Stimulated activated CD8-positive, alpha-beta memory T cell treated with anti-CD3 and anti-CD28 coated beads, Interleukin-7, amount 100 ng/mL, for 48 hours (primary cell): Measurements from ENCODE around the gene NDE1.
"Not testable (repeated sequence)": the region's sequence is repeated elsewhere in the genome, so short reads cannot be mapped to it uniquely, and the experiment has no call there.

Experiments
- DNase-seq, 2 donors: peaks; one replicate each; pipeline ENCODE4 v3.0.0-alpha.2; 2020; ENCODE audit warnings: low read depth in 1 of 2; ENCODE audit errors: extremely low read depth in 1 of 2

The NDE1 gene

DNA sequence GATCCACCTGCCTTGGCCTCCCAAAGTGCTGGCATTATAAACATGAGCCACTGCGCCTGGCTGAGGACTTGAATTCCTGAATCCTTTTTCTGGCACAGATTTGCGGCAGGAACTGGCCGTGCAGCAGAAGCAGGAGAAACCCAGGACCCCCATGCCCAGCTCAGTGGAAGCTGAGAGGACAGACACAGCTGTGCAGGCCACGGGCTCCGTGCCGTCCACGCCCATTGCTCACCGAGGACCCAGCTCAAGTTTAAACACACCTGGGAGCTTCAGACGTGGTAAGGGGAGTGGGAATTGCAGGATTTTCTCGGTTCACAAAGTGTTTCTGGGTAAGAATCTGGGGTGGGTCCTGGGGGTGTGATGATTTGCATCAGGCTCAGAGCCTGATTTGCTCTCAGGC, 41.0 kb downstream of the NDE1 start:
- no peak for DNase-seq

DNA sequence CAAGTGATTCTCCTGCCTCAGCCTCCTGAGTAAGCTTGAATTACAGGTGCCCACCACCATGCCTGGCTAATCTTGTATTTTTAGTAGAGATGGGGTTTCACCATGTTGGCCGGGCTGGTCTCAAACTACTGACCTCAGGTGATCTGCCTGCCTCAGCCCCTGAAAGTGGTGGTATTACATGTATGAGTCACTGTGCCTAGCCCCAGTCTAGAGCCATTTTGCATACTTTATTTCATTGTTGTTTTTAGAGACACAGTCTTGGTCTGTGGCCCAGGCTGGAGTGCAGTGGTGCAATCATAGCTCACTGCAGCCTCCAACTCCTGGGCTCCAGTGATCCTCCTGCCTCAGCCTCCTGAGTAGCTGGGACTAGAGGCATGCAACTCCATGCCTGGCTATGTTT, 42.5 kb downstream of the NDE1 start:
- DNase-seq: not testable (repeated sequence)

DNA sequence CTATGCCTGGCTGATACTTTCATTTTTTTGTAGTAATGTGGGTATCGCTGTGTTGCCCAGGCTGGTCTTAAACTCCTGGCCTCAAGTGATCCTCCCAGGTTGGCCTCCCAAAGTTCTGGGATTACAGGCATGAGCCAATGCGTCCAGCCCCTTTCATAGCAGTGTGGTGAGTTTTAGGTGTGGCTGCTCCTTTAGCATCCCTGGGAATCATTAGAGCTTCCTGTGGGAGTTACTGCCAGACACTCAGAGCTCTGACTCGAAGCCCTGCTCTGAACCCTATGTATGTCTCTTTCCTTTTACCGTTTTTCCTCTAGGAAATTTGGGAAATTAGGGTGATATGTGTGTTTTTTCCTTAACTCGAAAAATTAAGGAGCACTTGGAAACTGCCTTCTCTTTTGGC, 44.5 kb downstream of the NDE1 start:
- DNase-seq: no peak

DNA sequence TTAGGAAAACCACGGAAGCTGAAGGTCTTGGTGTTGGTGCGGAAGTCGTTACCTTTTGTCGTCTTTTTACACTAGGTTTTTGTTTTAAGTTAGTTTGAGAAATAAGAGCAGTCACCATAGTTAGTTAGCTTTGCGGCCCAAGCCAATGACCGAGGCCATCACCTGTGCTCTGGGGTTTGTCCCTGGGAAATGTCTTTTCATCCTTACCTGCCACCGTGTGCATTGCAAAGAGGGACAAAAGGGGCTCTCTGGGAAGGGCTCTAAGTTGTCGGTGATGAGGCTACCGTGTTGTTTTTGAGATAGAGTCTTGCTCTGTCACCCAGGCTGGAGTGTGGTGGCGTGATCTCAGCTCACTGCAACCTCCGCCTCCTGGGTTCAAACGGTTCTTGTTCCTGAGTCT, 49.8 kb downstream of the NDE1 start:
- DNase-seq: no peak

DNA sequence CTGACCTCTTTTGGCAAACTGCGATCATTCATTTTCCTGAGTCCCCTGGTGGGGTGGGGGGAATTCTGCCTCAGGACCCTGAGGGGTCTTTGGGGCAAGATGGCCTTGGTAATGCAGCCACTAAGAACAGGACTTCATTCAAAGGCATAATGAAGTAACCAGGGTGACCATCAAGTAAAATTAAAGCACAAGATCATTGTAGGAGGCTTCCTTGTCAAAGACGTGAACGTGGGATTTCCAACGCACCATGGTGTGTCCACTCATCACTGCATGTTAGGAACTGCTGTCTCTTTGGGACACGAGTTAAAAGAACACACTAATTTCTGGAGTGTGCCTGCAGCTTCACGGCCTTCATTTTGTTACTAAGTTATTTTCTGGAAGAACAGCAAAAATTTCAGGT, 51.3 kb downstream of the NDE1 start:
- no peak for DNase-seq

DNA sequence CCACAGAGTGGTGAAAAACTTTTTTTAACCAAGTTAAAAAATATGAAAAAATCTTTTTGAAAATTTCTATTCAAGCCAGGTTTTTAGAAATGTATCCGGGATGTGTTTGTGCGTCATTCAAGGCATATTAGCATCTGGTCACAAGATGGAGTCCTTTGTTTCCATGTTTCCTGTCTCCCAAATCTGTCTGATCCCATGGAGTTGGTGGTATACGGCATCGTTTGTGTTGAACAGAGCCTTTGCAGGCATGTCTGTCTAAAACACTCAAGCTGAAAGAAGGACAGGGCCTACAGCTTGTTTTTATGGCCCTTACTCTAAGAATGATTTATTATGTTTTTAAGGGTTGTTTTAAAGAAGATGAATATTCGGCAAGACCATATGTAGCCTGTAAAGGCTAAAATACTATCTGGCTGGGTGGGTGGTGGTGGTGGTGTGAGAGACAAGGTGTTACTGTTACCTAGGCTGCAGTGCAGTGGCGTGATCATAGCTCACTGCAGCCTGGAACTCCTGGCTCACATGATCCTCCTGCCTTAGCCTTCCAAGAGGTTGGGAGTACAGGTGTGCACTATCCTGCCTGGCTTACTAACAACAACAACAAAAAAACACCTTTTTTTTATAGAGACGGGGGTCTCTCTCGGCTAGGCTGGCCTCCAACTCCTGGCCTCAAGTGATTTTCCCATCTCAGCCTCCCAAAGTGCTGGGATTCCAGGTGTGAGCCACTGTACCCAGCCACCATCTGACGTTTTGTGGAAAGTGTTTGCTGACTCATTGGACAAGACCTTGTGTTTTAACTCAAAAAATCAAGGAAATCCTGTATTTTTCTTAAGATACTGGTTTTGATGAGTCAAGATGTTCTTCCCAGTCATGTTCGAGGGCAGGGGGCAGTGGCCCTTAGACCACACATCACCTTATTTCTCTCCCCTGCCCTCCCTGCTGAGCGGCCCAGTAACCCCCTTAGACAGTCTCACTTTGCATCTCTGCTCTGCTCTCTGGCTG, 52.2 kb downstream of the NDE1 start:
- DNase-seq: no peak

DNA sequence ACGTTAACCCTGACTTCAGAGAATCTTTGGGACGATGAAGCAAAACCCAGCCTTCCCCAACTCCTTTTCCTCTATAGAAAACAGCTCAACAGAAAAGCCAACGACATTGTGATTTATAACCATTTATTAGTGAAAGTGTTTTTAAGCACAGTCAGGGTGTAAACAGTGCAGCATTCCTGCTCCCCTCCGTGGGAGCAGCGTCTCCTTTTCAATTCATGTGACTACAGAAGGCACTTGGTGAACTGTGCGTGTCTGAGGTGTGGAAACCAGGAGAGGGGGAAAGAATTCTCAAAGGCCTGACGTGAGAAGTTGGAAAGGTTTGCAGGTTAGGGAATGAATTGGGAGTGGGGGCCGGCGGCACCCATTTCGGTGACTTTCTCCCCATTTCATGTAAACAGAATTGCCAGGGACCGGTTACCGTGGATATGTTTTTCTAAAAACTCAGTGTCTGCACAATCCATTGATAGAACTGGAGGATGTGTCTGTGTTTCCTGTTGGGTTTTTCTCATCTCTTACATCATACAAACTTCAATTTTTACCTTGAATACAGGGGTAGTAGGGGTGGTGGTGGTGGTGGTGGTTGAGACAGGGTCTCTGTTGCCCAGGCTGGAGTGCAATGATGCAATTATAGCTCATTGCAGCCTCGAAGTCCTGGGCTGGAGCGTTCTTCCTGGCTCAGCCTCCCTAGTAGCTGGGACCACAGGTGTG, 53.1 kb downstream of the NDE1 start:
- no peak for DNase-seq

DNA sequence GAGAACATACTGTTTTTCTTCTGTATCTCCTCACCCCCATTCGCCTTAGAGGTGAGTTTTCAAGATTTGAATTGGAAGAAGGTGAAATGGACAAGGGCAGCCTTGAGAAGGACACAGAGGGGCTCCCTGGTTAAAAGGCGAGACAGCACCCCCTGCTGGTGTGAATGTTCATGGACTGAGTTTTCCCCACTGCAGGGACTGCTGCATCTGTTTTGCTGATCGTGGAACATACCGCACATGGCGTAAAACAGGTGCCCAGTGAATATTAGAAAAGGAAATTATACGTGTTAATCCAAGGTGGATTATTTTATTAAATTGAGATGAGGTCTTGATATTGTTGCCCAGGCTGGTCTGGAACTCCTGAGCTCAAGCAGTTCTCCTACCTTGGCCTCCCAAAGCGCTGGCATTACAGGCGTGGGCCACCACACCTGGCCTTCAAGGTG, 54.5 kb downstream of the NDE1 start:
- DNase-seq: peak; percentile 28 to 49

DNA sequence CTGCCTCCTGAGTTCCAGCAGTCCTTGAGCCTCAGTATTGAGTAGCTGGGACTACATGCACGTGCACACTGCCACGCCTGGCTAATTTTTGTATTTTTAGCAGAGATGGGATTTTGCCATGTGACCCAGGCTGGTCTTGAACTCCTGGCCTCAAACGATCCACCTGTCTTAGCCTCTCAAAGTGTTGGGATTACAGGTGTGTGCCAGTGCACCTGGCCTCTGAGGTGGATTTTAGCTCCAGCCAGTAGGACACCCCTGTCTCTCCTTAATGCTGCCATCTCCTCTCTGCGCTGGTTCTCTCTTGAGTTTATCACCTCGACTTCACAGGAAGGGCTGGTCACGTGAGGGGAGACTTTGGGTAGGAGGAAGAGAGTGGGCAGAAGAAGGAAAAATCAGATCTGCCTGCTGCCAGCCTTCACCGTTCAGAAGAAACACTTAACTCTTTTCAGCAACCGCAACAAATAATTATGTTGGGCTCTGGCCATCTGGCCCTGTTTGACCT, 55.1 kb downstream of the NDE1 start:
- DNase-seq: no peak

DNA sequence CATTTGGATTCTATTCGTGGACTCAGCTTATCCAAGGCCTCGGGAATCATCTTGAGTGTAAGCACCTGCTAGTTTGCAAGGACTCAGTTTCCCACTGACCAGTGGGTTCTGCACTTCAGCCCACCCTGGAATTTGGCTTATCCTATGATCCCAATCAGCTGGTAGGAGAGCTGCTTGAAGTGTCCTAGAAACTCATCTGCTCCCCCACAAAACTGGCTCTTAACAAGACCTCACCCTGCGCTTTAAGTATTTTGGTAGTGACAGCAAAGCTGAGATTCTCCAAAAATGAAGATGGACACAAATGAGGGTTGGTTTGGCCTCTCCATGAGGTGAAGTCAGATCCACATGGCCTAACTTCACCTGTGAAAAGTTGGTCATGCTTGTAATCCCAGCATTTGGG, 57.3 kb downstream of the NDE1 start:
- DNase-seq: no peak

DNA sequence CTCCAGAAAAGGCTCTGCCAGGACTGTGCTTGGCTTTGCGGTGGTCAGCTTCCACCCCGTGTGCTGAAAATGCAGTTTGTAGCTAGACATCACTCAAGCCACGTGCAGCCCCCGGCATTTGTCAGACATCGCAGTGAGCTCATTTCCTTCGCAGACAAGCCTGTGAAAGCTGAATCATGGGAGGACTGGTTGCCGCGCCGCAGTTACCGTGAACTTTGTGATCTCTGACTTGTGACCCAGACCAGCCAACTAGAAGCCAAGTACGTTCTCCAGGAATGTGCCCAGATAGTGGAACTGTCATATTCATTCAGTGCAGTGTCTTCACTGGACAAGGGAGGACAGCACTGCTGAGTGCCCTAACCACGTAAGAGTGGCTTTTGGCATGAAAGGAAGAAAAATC, 58.1 kb downstream of the NDE1 start:
- DNase-seq: no peak

DNA sequence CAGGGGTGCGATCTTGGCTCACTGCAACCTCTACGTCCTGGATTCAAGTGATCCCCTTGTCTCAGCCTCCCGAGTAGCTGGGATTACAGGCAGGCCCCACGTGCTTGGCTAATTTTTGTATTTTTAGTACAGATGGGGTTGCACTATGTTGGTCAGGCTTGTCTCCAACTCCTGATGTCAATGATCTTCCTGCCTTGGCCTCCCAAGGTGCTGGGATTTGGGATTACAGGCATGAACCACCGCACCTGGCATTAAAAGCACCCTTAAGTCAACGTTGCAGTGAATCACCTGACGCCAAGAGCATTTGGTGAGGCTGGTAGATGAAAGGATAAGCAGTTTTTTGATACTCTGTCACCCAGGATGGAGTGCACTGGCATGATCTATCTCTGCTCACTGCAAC, 59.0 kb downstream of the NDE1 start:
- no peak for DNase-seq

DNA sequence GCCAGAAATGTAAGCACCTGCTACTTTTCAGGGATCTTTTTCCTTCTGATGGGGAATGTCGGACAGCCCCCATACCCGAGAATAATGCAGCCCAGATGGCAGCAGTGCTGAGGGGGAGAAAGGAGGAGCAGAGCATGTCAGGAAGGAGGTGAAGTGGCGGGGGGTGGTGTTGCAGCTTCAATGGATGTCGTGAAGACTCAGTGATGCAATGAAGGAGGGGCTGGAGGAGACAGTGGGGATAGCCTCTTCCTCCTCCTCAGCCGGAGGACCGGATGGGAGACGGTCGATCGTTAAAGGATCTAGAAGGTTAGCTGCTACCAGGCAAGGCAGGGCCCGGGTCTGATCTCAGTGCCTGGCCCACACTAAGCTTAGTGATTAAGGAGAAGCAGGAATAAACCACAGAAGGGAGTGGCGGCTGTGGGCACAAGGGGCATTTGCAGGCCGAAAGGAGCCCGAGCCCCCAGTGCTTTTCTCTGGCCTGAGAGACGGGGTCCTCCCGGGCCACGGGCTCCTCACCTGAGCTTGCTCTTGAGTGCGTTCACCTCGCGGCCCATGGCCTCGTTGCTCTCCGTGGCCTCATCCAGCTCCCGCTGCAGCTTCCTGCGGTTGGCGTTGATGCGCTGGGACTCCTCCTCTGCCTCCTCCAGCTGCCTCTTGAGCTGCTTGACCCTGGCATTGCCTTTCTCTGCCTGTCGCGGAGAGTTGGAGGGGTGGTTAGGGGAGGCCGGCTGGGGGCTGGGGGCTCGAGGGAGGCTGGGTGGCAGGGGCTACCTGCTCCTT, 64.5 kb downstream of the NDE1 start:
- no peak for DNase-seq

DNA sequence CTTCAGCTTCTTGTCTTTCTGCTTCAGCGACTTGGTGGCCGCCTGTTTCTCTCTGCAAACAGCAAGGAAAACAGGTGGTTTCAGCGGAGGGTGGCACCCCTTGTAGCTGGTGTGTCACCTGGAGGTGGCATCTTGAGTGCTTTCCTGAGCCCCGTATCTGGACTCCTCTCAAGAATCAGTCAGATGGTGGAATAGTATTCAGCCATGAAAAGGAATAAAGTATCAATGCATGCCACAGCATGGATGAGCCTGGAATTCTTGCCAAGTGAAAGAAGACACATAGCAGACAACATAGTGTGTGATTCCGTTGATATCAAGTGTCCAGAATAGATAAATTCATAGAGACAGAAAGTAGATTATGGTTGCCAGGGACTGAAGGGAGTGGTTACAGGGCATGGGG, 65.2 kb downstream of the NDE1 start:
- DNase-seq: no peak

DNA sequence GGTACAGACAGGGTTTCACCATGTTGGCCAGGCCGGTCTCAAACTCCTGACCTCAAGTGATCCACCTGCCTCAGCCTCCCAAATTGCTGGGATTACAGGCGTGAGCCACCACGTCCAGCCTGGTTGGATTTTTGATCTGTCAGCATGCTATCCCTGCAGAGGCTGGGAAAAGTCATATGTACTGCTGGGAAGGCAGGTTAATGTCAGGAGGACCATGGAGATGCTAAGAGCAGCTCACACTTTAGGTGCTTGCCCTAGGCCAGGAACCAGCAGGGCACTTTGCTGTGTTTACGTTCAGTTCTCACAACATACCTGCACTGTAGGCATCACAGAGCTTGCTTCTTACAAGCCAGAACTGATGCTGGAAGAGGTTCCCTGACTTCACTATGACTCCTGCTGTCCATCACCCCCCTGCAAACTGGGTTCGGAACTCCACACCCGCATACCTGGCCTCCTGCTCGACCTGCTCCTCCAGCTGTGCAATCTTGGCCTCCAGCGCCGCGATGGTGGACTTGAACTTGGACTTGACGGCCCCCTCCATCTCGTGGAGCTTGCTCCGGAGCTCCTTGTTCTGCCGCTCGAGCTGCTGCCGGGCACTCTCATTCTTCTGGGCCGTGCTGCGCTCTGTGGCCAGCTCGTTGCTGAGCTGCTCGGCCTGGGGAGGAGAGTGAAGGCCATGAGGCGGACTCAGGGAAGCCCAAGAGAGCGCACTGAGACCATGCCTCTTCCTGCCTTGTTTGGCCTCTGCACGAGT, 66.8 kb downstream of the NDE1 start:
- DNase-seq: no peak

DNA sequence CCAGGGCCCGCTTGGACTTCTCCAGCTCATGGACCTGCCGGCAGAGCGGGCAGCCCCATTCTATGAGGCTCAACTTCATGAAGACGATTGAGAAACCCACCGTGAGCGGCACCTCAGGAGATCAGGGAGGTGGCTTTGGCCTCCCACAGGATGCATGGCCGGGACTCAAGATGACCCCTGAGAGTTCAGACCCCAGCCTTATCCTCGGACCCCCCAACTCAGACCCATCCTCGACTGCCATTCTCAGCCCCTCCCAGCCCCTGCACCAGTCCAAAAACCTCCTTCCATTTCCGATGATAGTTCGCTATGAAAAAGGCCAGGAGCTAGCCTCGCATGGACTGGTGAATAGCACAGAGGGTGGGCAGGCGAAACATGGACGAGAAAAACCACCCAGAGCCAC, 71.0 kb downstream of the NDE1 start:
- DNase-seq: no peak

DNA sequence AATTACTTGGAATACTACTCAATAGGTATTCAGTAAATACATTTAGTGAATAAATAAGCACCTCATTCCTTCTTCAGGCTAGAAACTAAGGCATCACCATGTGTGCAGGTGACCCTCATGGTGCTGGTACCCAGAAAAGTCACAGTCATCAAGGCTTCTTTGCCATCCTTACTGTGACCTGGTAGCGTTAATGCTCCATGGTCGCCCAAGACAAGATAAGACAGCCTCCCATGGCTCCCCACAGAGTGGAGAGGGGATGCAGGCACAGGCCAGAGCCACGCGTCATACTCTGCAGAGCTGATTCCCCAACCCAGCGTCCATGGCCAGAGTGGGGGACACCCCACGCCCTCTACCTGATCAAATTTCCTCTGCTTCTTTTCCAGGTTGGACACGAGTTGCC, 73.8 kb downstream of the NDE1 start:
- DNase-seq: no peak

DNA sequence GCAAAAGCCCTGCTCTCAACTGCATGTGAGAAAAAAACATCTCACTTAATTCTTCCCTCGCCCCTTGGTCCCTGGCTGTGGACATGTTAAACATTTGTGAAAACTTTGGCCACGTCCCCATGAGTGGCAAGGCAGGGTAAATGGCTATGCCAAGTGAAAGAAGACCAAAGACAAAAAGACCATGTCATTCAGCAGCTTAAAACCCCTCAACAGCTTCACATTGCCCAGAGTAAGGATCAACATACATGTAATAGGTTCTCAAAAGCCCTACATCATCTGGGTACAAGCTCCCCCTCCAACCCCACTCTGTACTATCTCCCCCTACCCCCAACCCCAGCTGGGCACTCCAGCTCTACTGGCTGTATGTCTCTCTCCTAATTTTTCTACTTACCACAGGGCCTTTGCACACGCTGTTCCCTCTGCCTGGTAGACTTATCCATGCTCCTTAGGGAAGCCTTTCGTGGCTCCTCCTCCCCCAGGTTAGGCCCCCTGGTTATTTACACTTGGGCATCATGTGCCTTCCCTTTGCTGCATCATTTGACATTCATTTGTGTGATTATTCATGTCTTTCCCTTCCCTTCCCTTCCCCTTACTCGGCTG, 75.7 kb downstream of the NDE1 start:
- DNase-seq: no peak

DNA sequence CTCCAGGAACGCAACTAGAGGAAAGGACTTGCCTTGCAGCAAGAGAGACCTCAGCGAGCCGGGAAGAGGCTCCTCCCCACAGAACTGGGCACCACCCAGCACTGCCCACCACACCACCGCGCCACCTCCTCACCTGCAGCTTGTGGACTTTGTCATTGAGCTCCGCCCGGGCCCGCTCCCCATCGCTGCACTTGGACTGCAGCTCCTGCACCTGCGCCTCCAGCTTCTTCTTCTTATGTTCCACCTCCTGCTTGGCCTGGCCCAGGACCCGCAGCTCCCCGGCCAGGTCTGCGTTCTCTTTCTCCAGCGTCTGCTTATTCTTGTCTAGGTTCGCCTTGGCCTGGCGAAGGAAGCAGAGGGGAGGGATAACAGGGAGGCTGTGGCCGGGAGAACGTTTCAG, 76.7 kb downstream of the NDE1 start:
- no peak for DNase-seq

DNA sequence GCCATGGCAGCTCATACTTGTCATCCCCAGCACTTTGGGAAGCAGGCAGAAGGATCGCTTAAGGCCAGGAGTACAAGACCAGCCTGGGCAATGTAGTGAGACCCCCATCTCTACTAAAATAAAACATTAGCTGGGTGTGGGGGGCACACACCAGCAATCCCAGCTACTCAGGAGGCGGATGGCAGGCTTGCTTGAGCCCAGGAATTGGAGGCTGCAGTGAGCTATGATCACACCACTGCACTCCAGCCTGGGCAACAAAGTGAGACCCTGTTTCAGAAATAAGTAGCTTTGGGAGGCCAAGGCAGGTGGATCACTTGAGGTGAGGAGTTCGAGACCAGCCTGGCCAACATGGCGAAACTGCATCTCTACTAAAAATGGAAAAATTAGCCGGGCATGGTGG, 77.7 kb downstream of the NDE1 start:
- DNase-seq: not testable (repeated sequence)
